Measurements from ENCODE around the gene PPTC7.
"Not testable (repeated sequence)": the region's sequence is repeated elsewhere in the genome, so short reads cannot be mapped to it uniquely, and the experiment has no call there.

The PPTC7 gene

DNA sequence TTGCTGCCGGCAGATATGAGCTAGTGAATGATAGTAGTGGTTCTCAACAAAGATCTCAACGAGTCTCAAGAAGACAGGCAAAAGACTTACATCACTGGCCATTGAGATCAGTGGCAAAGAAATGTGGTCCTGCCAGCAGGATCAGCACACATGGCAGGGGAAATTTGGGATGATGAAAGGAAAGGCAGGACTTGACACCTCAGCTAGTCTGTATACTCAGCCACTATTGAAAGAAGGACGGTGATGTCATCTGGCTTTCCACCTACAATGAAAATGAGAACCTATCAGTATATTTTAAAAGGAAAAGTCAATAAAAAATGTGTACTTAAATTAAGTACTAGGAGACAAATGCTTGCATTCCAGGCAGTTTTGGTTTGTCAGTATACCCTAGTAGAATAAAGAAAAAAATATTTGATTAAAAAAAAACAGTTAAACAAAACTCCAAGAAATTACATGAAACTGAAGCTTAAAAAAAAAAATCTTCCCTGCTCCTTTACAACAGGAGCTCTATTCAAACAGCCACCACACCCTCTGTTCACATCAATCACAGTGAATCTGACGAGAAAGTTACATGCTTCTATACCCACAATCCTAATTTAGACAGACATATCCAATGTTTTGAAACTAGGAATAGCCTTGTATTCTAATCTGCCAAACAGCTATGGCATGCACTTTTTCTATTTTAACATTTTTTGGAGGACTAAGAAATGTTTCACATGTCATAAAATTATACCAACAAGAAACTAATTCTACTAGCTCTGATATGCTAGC lies 46.1 kb downstream of the PPTC7 start:
- DNase-seq (ENCODE audit: low read depth in 1 of 2, low spot score in 1 of 2), result no peak

DNA sequence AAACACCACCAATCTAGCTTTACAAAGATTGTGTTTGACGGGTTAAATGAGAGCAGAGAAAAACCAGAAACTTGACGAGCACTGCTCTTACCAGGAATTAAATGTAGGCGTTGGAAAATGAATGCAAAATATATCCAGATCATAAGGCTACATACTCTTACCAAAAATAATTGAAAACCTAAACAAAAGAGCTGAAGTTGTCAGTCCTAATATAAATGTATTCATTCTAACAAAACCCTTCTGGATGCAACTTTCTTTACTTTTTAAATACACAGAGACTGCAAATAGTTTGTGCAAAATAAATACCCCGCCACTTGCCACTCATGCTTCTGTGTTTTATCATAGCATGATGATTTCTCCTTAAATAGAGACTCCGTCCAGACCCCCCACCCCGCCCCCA lies 48.3 kb downstream of the PPTC7 start:
- DNase-seq (ENCODE audit: low read depth in 1 of 2, low spot score in 1 of 2), result no peak

DNA sequence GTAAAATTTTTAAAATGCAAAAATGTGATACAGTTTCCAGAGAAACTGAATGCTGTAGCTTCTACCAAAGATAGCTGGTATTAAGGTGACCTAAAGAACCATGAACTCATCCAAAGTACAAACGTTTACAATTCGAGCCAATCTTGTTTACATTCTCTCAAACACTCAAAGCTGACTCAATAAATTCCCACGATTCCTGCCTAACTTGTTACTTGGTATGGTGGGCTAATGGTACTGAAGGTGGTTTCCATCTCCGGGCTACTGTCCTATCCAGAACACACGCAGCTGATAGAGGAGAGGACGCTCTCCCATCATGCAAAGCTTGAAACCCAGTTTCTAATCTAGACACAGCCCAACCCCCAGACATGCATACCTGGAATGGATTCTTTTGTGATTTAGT lies 49.5 kb downstream of the PPTC7 start:
- no peak for DNase-seq (ENCODE audit: low read depth in 1 of 2, low spot score in 1 of 2)

DNA sequence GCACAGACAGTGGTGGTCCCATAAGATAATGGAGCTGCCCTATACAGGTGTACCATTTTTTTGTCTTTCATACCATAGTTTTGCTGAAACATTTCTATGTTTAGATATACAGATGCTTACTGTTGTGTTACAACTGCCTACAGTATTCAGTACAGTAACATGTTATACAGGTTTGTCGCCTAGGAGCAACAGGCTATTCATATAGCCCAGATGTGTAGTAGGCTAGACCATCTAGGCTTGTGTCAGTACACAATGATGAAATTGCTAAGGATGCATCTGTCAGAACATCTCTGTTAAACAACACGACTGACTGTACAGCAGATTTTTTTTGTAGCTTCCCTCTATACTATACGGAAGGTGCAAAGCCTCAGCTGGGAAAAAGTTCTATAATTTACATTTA lies 50.5 kb downstream of the PPTC7 start:
- no peak for DNase-seq (ENCODE audit: low read depth in 1 of 2, low spot score in 1 of 2)

GRCh38 chr12:110531741-110532333 lies 51.3 kb downstream of the PPTC7 start:
- DNase-seq (ENCODE audit: low read depth in 1 of 2, low spot score in 1 of 2), result no peak

- DNase-seq (ENCODE audit: low read depth in 1 of 2, low spot score in 1 of 2), result no peak
Observed at GRCh38 chr12:110530511-110530910, 52.6 kb downstream of the PPTC7 start.

- DNase-seq (ENCODE audit: low read depth in 1 of 2, low spot score in 1 of 2), result no peak
Observed at GRCh38 chr12:110528277-110528839, 54.8 kb downstream of the PPTC7 start.

- not testable (repeated sequence) for DNase-seq (ENCODE audit: low read depth in 1 of 2, low spot score in 1 of 2)
Observed at GRCh38 chr12:110520876-110521712, 62.0 kb downstream of the PPTC7 start.

DNA sequence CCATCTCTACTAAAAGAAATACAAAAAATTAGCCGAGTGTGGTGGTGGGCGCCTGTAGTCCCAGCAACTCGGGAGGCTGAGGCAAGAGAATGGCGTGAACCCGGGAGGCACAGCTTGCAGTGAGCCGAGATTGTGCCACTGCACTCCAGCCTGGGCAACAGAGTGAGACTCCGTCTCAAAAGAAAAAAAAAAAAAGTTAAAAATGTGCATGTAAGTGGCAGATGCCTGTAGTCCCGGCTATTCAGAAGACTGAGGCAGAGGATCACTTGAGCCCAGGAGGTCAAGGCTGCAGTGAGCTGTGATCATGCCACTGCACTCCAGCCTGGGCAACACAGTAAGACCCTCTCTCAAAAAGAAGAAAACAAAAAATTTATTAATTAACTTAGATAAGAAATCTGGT lies 65.1 kb downstream of the PPTC7 start:
- not testable (repeated sequence) for DNase-seq (ENCODE audit: low read depth in 1 of 2, low spot score in 1 of 2)

DNA sequence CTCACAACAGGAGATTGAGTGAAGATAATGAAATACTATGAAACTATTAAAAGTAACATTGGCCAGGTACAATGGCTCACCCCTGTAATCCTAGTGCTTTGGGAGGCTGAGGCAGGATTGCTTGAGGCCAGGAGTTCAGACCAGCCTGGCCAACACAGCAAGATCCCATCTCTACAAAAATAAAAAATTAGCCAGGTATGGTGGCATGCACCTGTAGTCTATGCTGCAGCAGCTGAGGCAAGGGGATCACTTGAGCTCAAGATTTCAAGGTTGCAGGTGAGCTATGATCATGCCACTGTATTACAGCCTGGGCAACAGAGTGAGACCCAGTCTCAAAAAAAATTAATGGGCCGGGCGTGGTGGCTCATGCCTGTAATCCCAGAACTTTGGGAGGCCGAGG lies 66.1 kb downstream of the PPTC7 start:
- no peak for DNase-seq (ENCODE audit: low read depth in 1 of 2, low spot score in 1 of 2)

- no peak for DNase-seq (ENCODE audit: low read depth in 1 of 2, low spot score in 1 of 2)
Observed at GRCh38 chr12:110514363-110514762, 68.8 kb downstream of the PPTC7 start.

GRCh38 chr12:110513842-110514241 lies 69.3 kb downstream of the PPTC7 start:
- DNase-seq (ENCODE audit: low read depth in 1 of 2, low spot score in 1 of 2), result no peak

- no peak for DNase-seq (ENCODE audit: low read depth in 1 of 2, low spot score in 1 of 2)
Observed at GRCh38 chr12:110508071-110508586, 75.0 kb downstream of the PPTC7 start.

DNA sequence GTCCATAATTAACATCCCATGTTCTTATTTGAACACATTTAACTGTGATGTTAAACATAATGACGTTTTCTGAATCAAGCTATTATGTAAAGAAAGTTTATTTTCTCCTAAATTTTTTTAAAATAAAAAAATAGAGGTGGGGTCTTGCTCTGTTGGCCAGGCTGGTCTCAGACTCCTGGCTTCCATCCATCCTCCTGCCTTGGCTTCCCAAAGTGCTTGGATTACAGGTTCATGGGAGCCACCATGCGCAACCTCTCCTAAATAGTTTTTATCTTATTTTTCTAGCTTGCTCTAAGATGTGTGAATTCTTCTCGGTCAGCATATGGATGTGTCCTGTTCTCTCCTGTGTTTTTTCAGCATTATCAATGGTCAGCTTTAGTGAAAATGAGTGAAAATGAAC lies 77.8 kb downstream of the PPTC7 start:
- no peak for DNase-seq (ENCODE audit: low read depth in 1 of 2, low spot score in 1 of 2)

GRCh38 chr12:110503432-110503831 lies 79.7 kb downstream of the PPTC7 start:
- no peak for DNase-seq (ENCODE audit: low read depth in 1 of 2, low spot score in 1 of 2)

- DNase-seq (ENCODE audit: low read depth in 1 of 2, low spot score in 1 of 2), result peak; percentile 95 to 97
Observed at GRCh38 chr12:110501752-110502738, 81.1 kb downstream of the PPTC7 start, which contains the start of the genes RAD9B and VPS29. Gene RAD9B, plus strand, starts transcription at chr12:110502331. Its CDS starts 7 bp downstream, at chr12:110502338. Gene VPS29, minus strand, starts transcription at chr12:110502111. Its CDS starts 60 bp downstream, at chr12:110502051.

- DNase-seq (ENCODE audit: low read depth in 1 of 2, low spot score in 1 of 2), result no peak
Observed at GRCh38 chr12:110501399-110501751, 81.7 kb downstream of the PPTC7 start.

- DNase-seq (ENCODE audit: low read depth in 1 of 2, low spot score in 1 of 2), result no peak
Observed at GRCh38 chr12:110498984-110499706, 84.0 kb downstream of the PPTC7 start.
